MM.1S (cell line): ENCODE results near the gene TMEM184A.

Experiments used
- DNase-seq: peaks from one replicate; pipeline ENCODE4 v3.0.0-alpha.2; 2015
- H2AFZ ChIP-seq: fragments of 300-600 bp; sonication (generic); 2 replicates; pipeline ENCODE4 v1.6.0; 2016; ENCODE audit warnings: antibody characterized with exemption, low read length
- H3F3A ChIP-seq: fragments of 300-600 bp; sonication (generic); 2 replicates; pipeline ENCODE4 v1.6.1; 2016; ENCODE audit warnings: mild to moderate bottlenecking, antibody characterized with exemption, low read length, moderate library complexity, mixed read lengths; ENCODE audit not compliant: insufficient read depth
- H3K27ac ChIP-seq: fragments of 300-600 bp; sonication (generic); 2 replicates; pipeline ENCODE4 v1.5.1; 2016; ENCODE audit warnings: mild to moderate bottlenecking, low read length
- H3K27me3 ChIP-seq: fragments of 300-600 bp; sonication (generic); replicated peaks from 2 replicates; pipeline ENCODE4 v1.6.0; 2016; ENCODE audit warnings: low read length; ENCODE audit not compliant: insufficient read depth
- H3K36me3 ChIP-seq: fragments of 300-600 bp; sonication (generic); replicated peaks from 2 replicates; pipeline ENCODE4 v1.6.1; 2016; ENCODE audit warnings: mild to moderate bottlenecking, low read length, mixed read lengths; ENCODE audit not compliant: insufficient read depth
- H3K4me1 ChIP-seq: fragments of 300-600 bp; sonication (generic); 2 replicates; pipeline ENCODE4 v1.6.1; 2016; ENCODE audit warnings: low read length, mixed read lengths
- H3K4me2 ChIP-seq: fragments of 300-600 bp; sonication (generic); 2 replicates; pipeline ENCODE4 v1.6.0; 2016; ENCODE audit warnings: low read depth, low read length
- H3K4me3 ChIP-seq: fragments of 300-600 bp; sonication (generic); 2 replicates; pipeline ENCODE4 v1.5.1; 2016; ENCODE audit warnings: low read length, mixed read lengths
- H3K79me2 ChIP-seq: fragments of 300-600 bp; sonication (generic); 2 replicates; pipeline ENCODE4 v1.6.1; 2016; ENCODE audit warnings: mixed run types, low read length, mixed read lengths
- H3K9ac ChIP-seq: fragments of 300-600 bp; sonication (generic); 2 replicates; pipeline ENCODE4 v1.6.1; 2016; ENCODE audit warnings: low read length, mixed read lengths
- H3K9me2 ChIP-seq: fragments of 300-600 bp; sonication (generic); replicated peaks from 2 replicates; pipeline ENCODE4 v1.6.1; 2016; ENCODE audit warnings: mild to moderate bottlenecking, low read length, mixed read lengths; ENCODE audit not compliant: insufficient read depth
- H3K9me3 ChIP-seq: fragments of 300-600 bp; sonication (generic); replicated peaks from 2 replicates; pipeline ENCODE4 v1.6.1; 2016; ENCODE audit warnings: mild to moderate bottlenecking, low read length, mixed read lengths; ENCODE audit not compliant: insufficient read depth
- H4K20me1 ChIP-seq: fragments of 300-600 bp; sonication (generic); 2 replicates; pipeline ENCODE4 v1.6.1; 2016; ENCODE audit warnings: mild to moderate bottlenecking, low read length, moderate library complexity, mixed read lengths; ENCODE audit not compliant: insufficient read depth
- EZH2 ChIP-seq: fragments of 300-600 bp; sonication (generic); optimal IDR thresholded peaks from 2 replicates; pipeline ENCODE3; 2017; ENCODE audit warnings: low read depth, mild to moderate bottlenecking, antibody characterized with exemption, low read length, mixed read lengths
- EZH2phosphoT487 ChIP-seq: fragments of 300-600 bp; sonication (generic); IDR thresholded peaks from 2 replicates; pipeline ENCODE4 v1.6.1; 2018; ENCODE audit warnings: antibody characterized with exemption, low read length
- TF ChIP-seq, protein P1 (sequence below): fragments of 300-600 bp; sonication (generic); IDR thresholded peaks from 2 replicates; pipeline ENCODE4 v1.5.1; 2016; ENCODE audit warnings: antibody characterized with exemption, low read length, mixed read lengths

Gene TMEM184A

DNA sequence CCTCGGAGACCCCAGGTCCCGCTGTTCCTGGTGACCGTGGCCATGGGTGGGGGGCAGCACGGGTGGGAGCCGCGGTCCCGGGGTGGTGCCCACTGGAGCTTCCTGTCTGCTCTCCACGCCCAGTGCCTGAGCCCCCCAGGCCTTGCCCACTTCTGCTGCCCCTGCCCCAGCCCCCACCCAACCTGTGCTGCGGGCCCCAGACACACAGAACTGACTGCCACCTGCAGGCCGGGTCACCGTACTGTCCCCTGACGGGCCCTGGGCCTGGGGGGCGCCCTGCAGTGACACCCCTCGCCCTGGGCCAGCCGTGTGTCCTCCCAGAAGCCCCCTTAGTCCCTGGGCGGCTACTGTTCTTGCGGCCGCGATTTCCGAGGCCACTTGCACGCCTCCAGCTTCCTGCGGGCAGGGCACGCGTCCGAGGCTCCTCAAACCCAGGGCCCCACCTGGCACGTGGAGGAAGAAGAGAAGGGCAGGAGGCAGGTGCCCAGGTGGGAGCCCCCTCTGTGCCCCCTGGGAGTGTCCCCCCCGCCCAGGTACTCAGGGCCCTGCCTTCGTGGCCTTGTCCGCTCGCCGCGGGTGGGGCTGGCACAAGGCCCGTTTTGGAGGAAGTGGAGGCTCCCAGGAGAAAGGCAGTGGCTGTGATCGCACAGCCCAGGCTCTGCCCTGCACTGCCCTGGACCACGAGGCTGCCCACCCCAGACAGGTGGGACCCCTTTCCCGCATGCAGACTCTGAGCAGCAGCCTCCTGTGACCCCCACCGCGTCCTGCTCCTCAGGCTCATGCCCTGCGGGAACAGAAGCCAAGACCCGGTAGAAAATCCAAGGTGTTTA, 10.4 kb downstream of the TMEM184A start:
- Histone ChIP-seq H3K4me1 (no peaks in the 10 kb centered on the region), H4K20me1 (no peaks in the 10 kb centered on the region), H3K9ac (no peak overlapping the region), H3K27me3 (peaks cover 16% of the 10 kb centered on the region), H3K4me2 (no peak overlapping the region), H3F3A (no peaks in the 10 kb centered on the region), H3K9me2 (no peaks in the 10 kb centered on the region), H3K36me3 (no peaks in the 10 kb centered on the region), H2AFZ (no peak overlapping the region), H3K9me3 (no peaks in the 10 kb centered on the region), H3K27ac (no peak overlapping the region), H3K79me2 (no peaks in the 10 kb centered on the region), H3K4me3 (no peak overlapping the region)
- TF ChIP-seq EZH2: no peak
- no peak for DNase-seq

DNA sequence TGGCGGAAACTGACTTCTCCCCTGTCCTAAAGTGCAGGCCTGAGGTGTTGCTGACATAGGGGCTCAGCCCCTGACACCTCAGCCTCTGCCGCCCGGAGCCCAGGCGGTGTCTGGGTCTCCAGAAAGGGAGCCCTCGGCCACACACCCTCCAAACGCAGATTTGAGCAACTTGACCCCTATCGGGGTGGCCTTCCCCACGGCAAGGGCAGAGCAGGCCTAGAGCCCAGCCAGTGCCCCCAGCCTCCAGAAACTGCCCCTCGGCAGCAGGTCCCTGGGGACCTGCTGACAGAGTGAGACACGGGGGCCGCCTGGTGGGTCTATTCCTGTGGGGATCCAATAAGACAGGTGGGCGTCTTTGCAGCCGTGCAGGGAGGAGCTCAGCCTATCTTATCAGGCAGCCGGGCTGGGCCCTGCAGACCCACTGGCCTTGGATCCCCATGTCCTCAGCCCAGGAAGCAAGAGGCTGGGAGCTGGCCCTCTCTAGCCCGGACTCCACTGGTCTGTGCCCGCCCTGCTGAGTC, 11.0 kb downstream of the TMEM184A start:
- Histone ChIP-seq H2AFZ (no peak overlapping the region), H3K9me3 (no peaks in the 10 kb centered on the region), H3F3A (no peaks in the 10 kb centered on the region), H3K4me2 (no peak overlapping the region), H3K27me3 (peaks cover 13% of the 10 kb centered on the region), H3K27ac (no peak overlapping the region), H4K20me1 (no peaks in the 10 kb centered on the region), H3K9me2 (no peaks in the 10 kb centered on the region), H3K9ac (no peak overlapping the region), H3K79me2 (no peaks in the 10 kb centered on the region), H3K4me1 (no peaks in the 10 kb centered on the region), H3K36me3 (no peaks in the 10 kb centered on the region), H3K4me3 (no peak overlapping the region)
- DNase-seq: no peak
- TF ChIP-seq, protein P1, sequence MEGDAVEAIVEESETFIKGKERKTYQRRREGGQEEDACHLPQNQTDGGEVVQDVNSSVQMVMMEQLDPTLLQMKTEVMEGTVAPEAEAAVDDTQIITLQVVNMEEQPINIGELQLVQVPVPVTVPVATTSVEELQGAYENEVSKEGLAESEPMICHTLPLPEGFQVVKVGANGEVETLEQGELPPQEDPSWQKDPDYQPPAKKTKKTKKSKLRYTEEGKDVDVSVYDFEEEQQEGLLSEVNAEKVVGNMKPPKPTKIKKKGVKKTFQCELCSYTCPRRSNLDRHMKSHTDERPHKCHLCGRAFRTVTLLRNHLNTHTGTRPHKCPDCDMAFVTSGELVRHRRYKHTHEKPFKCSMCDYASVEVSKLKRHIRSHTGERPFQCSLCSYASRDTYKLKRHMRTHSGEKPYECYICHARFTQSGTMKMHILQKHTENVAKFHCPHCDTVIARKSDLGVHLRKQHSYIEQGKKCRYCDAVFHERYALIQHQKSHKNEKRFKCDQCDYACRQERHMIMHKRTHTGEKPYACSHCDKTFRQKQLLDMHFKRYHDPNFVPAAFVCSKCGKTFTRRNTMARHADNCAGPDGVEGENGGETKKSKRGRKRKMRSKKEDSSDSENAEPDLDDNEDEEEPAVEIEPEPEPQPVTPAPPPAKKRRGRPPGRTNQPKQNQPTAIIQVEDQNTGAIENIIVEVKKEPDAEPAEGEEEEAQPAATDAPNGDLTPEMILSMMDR: no peak
- TF ChIP-seq EZH2: no peak
- TF ChIP-seq EZH2phosphoT487: no peak

DNA sequence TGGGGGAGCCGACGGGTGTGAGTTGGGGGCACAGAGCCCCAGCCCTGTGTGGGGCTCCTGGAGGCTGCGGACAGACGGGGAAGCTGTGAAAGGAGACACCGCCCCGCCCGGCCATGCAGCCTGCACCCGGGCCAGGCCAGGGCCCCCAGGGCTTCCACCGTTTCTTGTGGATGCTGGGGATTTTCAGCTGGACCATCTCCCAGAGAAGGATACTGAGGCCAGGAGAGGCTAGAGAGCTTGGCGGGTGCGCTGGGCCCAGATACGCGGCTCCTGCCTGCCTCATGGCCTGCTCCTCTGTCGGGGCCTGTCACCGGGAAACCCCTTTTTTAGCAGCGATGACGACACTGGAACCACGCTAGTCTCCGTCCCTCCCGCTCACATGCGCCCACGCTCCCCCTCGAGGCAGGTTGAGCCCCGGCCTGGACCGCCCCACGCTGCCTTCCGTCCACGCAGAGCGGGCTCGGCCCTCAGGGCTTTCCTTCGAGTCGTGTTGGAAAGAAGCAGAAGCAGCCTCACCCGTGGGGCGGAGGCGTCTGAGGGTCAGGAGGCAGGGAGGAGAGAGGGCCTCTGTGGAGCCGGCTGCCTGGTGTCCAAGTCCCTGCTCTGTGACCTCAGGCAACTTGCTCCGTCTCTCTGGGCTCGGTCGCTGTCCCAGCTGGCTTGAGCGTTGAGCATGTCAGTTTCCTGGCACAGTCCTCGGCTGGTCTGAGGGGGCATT, 11.7 kb downstream of the TMEM184A start:
- H3K9me3 ChIP-seq: no peaks in the 10 kb centered on the region
- no peaks in the 10 kb centered on the region for H3K79me2 ChIP-seq
- H3K36me3 ChIP-seq: no peaks in the 10 kb centered on the region
- TF ChIP-seq, protein P1: no peak
- no peak for TF ChIP-seq EZH2phosphoT487
- TF ChIP-seq EZH2: no peak
- H3K4me1 ChIP-seq: no peaks in the 10 kb centered on the region
- H3K27me3 ChIP-seq: peaks cover 8% of the 10 kb centered on the region
- no peaks in the 10 kb centered on the region for H4K20me1 ChIP-seq
- H3K9ac ChIP-seq: no peak overlapping the region
- no peak overlapping the region for H3K27ac ChIP-seq
- no peaks in the 10 kb centered on the region for H3F3A ChIP-seq
- H3K9me2 ChIP-seq: no peaks in the 10 kb centered on the region
- DNase-seq: no peak
- no peak overlapping the region for H2AFZ ChIP-seq
- no peak overlapping the region for H3K4me3 ChIP-seq
- H3K4me2 ChIP-seq: no peak overlapping the region
